ENCODE measurements around the gene KRTCAP3. TPM values are rescaled to one million over a fixed set of nuclear protein-coding genes. Genes with fewer than 3 reads are reported as not detected.

The KRTCAP3 gene
- total and polyA plus RNA-seq, 9 of the 15 experiments (the other 6 are each of a cell fraction or from before 2014, with no cell fraction given), result 0.24 to 1.4 (median 0.73) TPM

GRCh38 chr2:27489498-27490397 is 47.6 kb downstream of the KRTCAP3 start, which contains the start of gene IFT172 (continued):
- TF ChIP-seq SMARCB1 (IDR thresholded peaks at IDR 0.05; ENCODE audit: insufficient read length, low read depth) (no peak), GATAD2B (IDR thresholded peaks at IDR 0.05; ENCODE audit: borderline replicate concordance) (no peak), CBFA2T3 (IDR thresholded peaks at IDR 0.05) (no peak), ZBTB17 (CRISPR knock-in tag; IDR thresholded peaks at IDR 0.05) (no peak), CTBP1 (IDR thresholded peaks at IDR 0.05; ENCODE audit: borderline replicate concordance) (peak; percentile 93), OTX1 (CRISPR knock-in tag; IDR thresholded peaks at IDR 0.05) (no peak), SETDB1 (IDR thresholded peaks at IDR 0.05; ENCODE audit: low read length) (no peak), ZNF445 (CRISPR knock-in tag; IDR thresholded peaks at IDR 0.05; ENCODE audit: low read depth) (no peak), PCBP2 (IDR thresholded peaks at IDR 0.05; ENCODE audit: low read depth, low read length, poor library complexity, severe bottlenecking) (no peak), PYGO2 (tag; IDR thresholded peaks at IDR 0.05) (no peak), FOXK2 (conservative IDR thresholded peaks at IDR 0.05 in 1 of 2, IDR thresholded peaks at IDR 0.05 in 1 of 2; ENCODE audit: low read depth in 2 of 2) (peak; percentile 99 to 100), ZNF740 (CRISPR knock-in tag; IDR thresholded peaks at IDR 0.05) (no peak), ZNF740 (tag; IDR thresholded peaks at IDR 0.05) (no peak), SIX5 (IDR thresholded peaks at IDR 0.05; ENCODE audit: borderline replicate concordance in 1 of 2, insufficient read depth in 1 of 2, low read depth in 1 of 2, low read length in 2 of 2) (peak; percentile 9 to 30; a peak in 2 of 4 replicates), SRF (CRISPR knock-in tag; IDR thresholded peaks at IDR 0.05) (peak in 1 of 2 experiments; percentile 80; a peak in 1 of 4 replicates), IRF1 (CRISPR knock-in tag; IDR thresholded peaks at IDR 0.05; ENCODE audit: borderline replicate concordance) (no peak), XRCC4 (IDR thresholded peaks at IDR 0.05; ENCODE audit: extremely low read depth, insufficient read depth, insufficient read length) (no peak), PBX2 (CRISPR knock-in tag; IDR thresholded peaks at IDR 0.05; ENCODE audit: low read depth) (no peak), PBX2 (tag; conservative IDR thresholded peaks at IDR 0.05; ENCODE audit: low read depth) (no peak), ZNF696 (CRISPR knock-in tag; conservative IDR thresholded peaks at IDR 0.05) (no peak), NR2C1 (IDR thresholded peaks at IDR 0.05) (peak; percentile 72), NR2C1 (tag; IDR thresholded peaks at IDR 0.05) (peak; percentile 80)
